ENCODE results near the gene CATSPERD. TPM values are rescaled to one million over a fixed set of nuclear protein-coding genes. Genes with fewer than 3 reads are reported as not detected.

Gene CATSPERD
- total and polyA plus RNA-seq, 4 donors: not detected

DNA sequence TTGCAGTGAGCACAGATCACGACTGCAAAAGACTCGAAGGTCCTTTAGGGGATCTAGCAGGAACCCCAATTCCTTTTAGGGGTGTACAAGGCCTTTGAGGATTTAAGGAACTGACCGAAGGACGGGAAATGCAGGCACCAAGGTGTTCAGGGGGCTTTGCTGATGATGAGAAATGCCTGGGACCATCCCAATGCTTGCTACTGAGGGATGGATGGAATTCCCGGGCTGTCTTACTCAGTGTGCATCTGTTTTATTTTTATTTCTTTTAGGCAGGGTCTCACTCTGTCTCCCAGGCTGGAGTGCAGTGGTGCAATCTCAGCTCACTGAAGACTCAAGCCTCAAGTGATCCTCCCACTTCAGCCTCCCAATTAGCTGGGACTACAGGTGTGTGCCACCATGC lies 52.8 kb downstream of the CATSPERD start:
- H3K27me3 ChIP-seq (ENCODE audit: control insufficient read depth in 4 of 4, insufficient read depth in 4 of 4, low read length in 3 of 4): no peaks in the 10 kb centered on the region
- TF ChIP-seq HNF4A (conservative IDR thresholded peaks at IDR 0.05) (no peak), FOXA1 (IDR thresholded peaks at IDR 0.05) (no peak), EGR1 (IDR thresholded peaks at IDR 0.05; ENCODE audit: low read depth in 2 of 2) (no peak), NR2F2 (IDR thresholded peaks at IDR 0.05) (no peak), FOXA2 (IDR thresholded peaks at IDR 0.05) (no peak), TAF1 (conservative IDR thresholded peaks at IDR 0.05) (no peak), SP1 (IDR thresholded peaks at IDR 0.05) (no peak), RXRA (IDR thresholded peaks at IDR 0.05) (no peak), GABPA (IDR thresholded peaks at IDR 0.05 in 1 of 2, conservative IDR thresholded peaks at IDR 0.05 in 1 of 2) (no peak), JUND (IDR thresholded peaks at IDR 0.05) (no peak), RAD21 (IDR thresholded peaks at IDR 0.05) (no peak)
- TF ChIP-seq, protein P1, sequence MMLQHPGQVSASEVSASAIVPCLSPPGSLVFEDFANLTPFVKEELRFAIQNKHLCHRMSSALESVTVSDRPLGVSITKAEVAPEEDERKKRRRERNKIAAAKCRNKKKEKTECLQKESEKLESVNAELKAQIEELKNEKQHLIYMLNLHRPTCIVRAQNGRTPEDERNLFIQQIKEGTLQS (IDR thresholded peaks at IDR 0.05): no peak
- TF ChIP-seq, protein P2, sequence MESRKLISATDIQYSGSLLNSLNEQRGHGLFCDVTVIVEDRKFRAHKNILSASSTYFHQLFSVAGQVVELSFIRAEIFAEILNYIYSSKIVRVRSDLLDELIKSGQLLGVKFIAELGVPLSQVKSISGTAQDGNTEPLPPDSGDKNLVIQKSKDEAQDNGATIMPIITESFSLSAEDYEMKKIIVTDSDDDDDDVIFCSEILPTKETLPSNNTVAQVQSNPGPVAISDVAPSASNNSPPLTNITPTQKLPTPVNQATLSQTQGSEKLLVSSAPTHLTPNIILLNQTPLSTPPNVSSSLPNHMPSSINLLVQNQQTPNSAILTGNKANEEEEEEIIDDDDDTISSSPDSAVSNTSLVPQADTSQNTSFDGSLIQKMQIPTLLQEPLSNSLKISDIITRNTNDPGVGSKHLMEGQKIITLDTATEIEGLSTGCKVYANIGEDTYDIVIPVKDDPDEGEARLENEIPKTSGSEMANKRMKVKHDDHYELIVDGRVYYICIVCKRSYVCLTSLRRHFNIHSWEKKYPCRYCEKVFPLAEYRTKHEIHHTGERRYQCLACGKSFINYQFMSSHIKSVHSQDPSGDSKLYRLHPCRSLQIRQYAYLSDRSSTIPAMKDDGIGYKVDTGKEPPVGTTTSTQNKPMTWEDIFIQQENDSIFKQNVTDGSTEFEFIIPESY (IDR thresholded peaks at IDR 0.05): no peak
- TF ChIP-seq, protein P3, sequence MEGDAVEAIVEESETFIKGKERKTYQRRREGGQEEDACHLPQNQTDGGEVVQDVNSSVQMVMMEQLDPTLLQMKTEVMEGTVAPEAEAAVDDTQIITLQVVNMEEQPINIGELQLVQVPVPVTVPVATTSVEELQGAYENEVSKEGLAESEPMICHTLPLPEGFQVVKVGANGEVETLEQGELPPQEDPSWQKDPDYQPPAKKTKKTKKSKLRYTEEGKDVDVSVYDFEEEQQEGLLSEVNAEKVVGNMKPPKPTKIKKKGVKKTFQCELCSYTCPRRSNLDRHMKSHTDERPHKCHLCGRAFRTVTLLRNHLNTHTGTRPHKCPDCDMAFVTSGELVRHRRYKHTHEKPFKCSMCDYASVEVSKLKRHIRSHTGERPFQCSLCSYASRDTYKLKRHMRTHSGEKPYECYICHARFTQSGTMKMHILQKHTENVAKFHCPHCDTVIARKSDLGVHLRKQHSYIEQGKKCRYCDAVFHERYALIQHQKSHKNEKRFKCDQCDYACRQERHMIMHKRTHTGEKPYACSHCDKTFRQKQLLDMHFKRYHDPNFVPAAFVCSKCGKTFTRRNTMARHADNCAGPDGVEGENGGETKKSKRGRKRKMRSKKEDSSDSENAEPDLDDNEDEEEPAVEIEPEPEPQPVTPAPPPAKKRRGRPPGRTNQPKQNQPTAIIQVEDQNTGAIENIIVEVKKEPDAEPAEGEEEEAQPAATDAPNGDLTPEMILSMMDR (IDR thresholded peaks at IDR 0.05; ENCODE audit: low read depth, low read length, missing input control): no peak
- TF ChIP-seq, protein P4, sequence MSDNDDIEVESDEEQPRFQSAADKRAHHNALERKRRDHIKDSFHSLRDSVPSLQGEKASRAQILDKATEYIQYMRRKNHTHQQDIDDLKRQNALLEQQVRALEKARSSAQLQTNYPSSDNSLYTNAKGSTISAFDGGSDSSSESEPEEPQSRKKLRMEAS (IDR thresholded peaks at IDR 0.05): no peak
- TF ChIP-seq, protein P5, sequence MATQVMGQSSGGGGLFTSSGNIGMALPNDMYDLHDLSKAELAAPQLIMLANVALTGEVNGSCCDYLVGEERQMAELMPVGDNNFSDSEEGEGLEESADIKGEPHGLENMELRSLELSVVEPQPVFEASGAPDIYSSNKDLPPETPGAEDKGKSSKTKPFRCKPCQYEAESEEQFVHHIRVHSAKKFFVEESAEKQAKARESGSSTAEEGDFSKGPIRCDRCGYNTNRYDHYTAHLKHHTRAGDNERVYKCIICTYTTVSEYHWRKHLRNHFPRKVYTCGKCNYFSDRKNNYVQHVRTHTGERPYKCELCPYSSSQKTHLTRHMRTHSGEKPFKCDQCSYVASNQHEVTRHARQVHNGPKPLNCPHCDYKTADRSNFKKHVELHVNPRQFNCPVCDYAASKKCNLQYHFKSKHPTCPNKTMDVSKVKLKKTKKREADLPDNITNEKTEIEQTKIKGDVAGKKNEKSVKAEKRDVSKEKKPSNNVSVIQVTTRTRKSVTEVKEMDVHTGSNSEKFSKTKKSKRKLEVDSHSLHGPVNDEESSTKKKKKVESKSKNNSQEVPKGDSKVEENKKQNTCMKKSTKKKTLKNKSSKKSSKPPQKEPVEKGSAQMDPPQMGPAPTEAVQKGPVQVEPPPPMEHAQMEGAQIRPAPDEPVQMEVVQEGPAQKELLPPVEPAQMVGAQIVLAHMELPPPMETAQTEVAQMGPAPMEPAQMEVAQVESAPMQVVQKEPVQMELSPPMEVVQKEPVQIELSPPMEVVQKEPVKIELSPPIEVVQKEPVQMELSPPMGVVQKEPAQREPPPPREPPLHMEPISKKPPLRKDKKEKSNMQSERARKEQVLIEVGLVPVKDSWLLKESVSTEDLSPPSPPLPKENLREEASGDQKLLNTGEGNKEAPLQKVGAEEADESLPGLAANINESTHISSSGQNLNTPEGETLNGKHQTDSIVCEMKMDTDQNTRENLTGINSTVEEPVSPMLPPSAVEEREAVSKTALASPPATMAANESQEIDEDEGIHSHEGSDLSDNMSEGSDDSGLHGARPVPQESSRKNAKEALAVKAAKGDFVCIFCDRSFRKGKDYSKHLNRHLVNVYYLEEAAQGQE (IDR thresholded peaks at IDR 0.05): no peak
- WGBS: 79% methylated on average over 5 of the region's 5 CpGs
- H3K36me3 ChIP-seq (ENCODE audit: control insufficient read depth in 4 of 4, insufficient read depth in 3 of 4, low read depth in 1 of 4, low read length in 3 of 4): no peaks in the 10 kb centered on the region
- H3K9ac ChIP-seq (ENCODE audit: low read depth in 1 of 2, low read length in 2 of 2): no peak overlapping the region
- no peak overlapping the region for H3K4me3 ChIP-seq (ENCODE audit: low read depth in 1 of 3, low read length in 3 of 3)
- H3K27ac ChIP-seq (ENCODE audit: low read depth in 1 of 2, low read length in 2 of 2): no peak overlapping the region
- H3K4me1 ChIP-seq (ENCODE audit: control insufficient read depth in 4 of 4, insufficient read depth in 4 of 4, low read length in 3 of 4): no peaks in the 10 kb centered on the region
- no peak for DNase-seq (ENCODE audit: low spot score)
- H3K9me3 ChIP-seq (ENCODE audit: control insufficient read depth in 4 of 4, low read length in 3 of 4): no peaks in the 10 kb centered on the region

DNA sequence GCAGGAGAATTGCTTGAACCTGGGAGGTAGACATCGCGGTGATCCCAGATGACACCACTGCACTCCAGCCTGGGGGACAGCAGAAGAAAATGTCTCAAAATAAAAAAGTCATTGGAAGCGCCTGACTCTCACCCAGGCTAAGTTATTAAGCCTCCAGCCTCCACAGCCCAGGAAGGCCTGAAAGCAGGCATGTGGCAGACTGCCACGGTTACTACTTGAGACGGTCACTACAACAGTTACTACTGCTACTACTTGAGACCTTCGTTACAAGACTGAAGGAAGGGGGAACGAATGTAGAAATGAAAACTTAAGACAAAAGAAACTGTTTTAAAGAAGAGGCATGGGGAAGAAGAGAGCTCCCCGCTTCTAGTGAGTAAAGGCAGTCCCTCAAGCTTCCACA lies 54.5 kb downstream of the CATSPERD start:
- Histone ChIP-seq H3K36me3 (ENCODE audit: control insufficient read depth in 4 of 4, insufficient read depth in 3 of 4, low read depth in 1 of 4, low read length in 3 of 4) (no peaks in the 10 kb centered on the region), H3K27me3 (ENCODE audit: control insufficient read depth in 4 of 4, insufficient read depth in 4 of 4, low read length in 3 of 4) (no peaks in the 10 kb centered on the region), H3K4me3 (ENCODE audit: low read depth in 1 of 3, low read length in 3 of 3) (no peak overlapping the region), H3K27ac (ENCODE audit: low read depth in 1 of 2, low read length in 2 of 2) (no peak overlapping the region), H3K9ac (ENCODE audit: low read depth in 1 of 2, low read length in 2 of 2) (no peak overlapping the region), H3K9me3 (ENCODE audit: control insufficient read depth in 4 of 4, low read length in 3 of 4) (no peaks in the 10 kb centered on the region), H3K4me1 (ENCODE audit: control insufficient read depth in 4 of 4, insufficient read depth in 4 of 4, low read length in 3 of 4) (no peaks in the 10 kb centered on the region)
- WGBS: 88% methylated on average over 8 of the region's 8 CpGs
- no peak for TF ChIP-seq HNF4G (IDR thresholded peaks at IDR 0.05)
- TF ChIP-seq, protein P3 (IDR thresholded peaks at IDR 0.05; ENCODE audit: low read depth, low read length, missing input control): no peak
- no peak for TF ChIP-seq RXRA (IDR thresholded peaks at IDR 0.05)
- no peak for TF ChIP-seq YY1 (IDR thresholded peaks at IDR 0.05)
- no peak for TF ChIP-seq JUND (IDR thresholded peaks at IDR 0.05)
- TF ChIP-seq FOXA1 (IDR thresholded peaks at IDR 0.05): no peak
- no peak for TF ChIP-seq EGR1 (IDR thresholded peaks at IDR 0.05; ENCODE audit: low read depth in 2 of 2)
- no peak for TF ChIP-seq SP1 (IDR thresholded peaks at IDR 0.05)
- TF ChIP-seq, protein P4 (IDR thresholded peaks at IDR 0.05): no peak
- no peak for TF ChIP-seq NR2F2 (IDR thresholded peaks at IDR 0.05)
- TF ChIP-seq HNF4A (conservative IDR thresholded peaks at IDR 0.05): no peak
- TF ChIP-seq RAD21 (IDR thresholded peaks at IDR 0.05): no peak
- TF ChIP-seq, protein P1 (IDR thresholded peaks at IDR 0.05): no peak
- TF ChIP-seq FOXA2 (IDR thresholded peaks at IDR 0.05): no peak
- DNase-seq (ENCODE audit: low spot score): no peak

Data from liver (tissue), 9 donors.